K562 (cell line): Measurements from ENCODE around the gene SON. TPM values are rescaled to one million over a fixed set of nuclear protein-coding genes. Genes with fewer than 3 reads are reported as not detected.

Experiments
- E2F5 ChIP-seq: sonication (generic); formaldehyde crosslinking; IDR thresholded peaks from 2 replicates; pipeline ENCODE4 v1.8.0; 2022; ENCODE audit warnings: mild to moderate bottlenecking, missing genetic modification reagents
- FOXK2 ChIP-seq, 2 experiments: fragments of 450-650 bp; IDR thresholded peaks in 1 of 2; conservative IDR thresholded peaks in 1 of 2; 2 replicates each; pipeline ENCODE4 v1.6.1; 2016; ENCODE audit warnings: low read depth in 2 of 2, mild to moderate bottlenecking in 1 of 2
- MEF2D ChIP-seq: conservative IDR thresholded peaks from 2 replicates; pipeline ENCODE4 v1.6.1; 2016; ENCODE audit warnings: low read depth, missing genetic modification characterization, missing compliant biosample characterization
- NFRKB ChIP-seq: fragments of 450-650 bp; IDR thresholded peaks from 2 replicates; pipeline ENCODE4 v1.6.1; 2016; ENCODE audit warnings: low read depth
- POLR2H ChIP-seq: IDR thresholded peaks from 2 replicates; pipeline ENCODE4 v1.6.1; 2016; ENCODE audit warnings: missing genetic modification characterization, low read depth, mild to moderate bottlenecking, control low read depth, missing compliant biosample characterization, moderate library complexity
- PRDM10 ChIP-seq: fragments of 450-650 bp; IDR thresholded peaks from 2 replicates; pipeline ENCODE4 v1.6.1; 2018; ENCODE audit not compliant: partially characterized antibody
- TAF1 ChIP-seq: IDR thresholded peaks from 2 replicates; pipeline ENCODE4 v1.6.1; 2011; ENCODE audit warnings: mild to moderate bottlenecking, low read length, moderate library complexity; ENCODE audit not compliant: insufficient read depth, control insufficient read depth, severe bottlenecking; ENCODE audit errors: extremely low read depth
- THRB ChIP-seq: fragments of 450-650 bp; formaldehyde crosslinking; conservative IDR thresholded peaks from 2 replicates; pipeline ENCODE4 v1.4.0; 2022; ENCODE audit warnings: mild to moderate bottlenecking, missing genetic modification characterization
- XRCC5 ChIP-seq: fragments of 200-400 bp; formaldehyde crosslinking; IDR thresholded peaks from 2 replicates; pipeline ENCODE4 v1.6.1; 2017; ENCODE audit warnings: low read depth, mild to moderate bottlenecking, low read length
- YBX1 ChIP-seq: fragments of 450-650 bp; IDR thresholded peaks from 2 replicates; pipeline ENCODE4 v1.7.1; 2016; ENCODE audit warnings: mild to moderate bottlenecking
- ZBTB7A ChIP-seq: IDR thresholded peaks from 2 replicates; pipeline ENCODE4 v1.6.1; 2011; ENCODE audit warnings: low read depth, mild to moderate bottlenecking, low read length, moderate library complexity, borderline replicate concordance; ENCODE audit not compliant: control insufficient read depth
- ZFP1 ChIP-seq: fragments of 450-650 bp; formaldehyde crosslinking; IDR thresholded peaks from 2 replicates; pipeline ENCODE4 v1.4.0; 2020; ENCODE audit warnings: mild to moderate bottlenecking, mixed read lengths
- ZNF232 ChIP-seq: sonication (generic); formaldehyde crosslinking; IDR thresholded peaks from 2 replicates; pipeline ENCODE4 v1.8.0; 2022; ENCODE audit warnings: mild to moderate bottlenecking, missing genetic modification reagents
- ZNF311 ChIP-seq: fragments of 250-450 bp; sonication (Bioruptor Pico); IDR thresholded peaks from 2 replicates; pipeline ENCODE4 v1.4.0; 2020; ENCODE audit warnings: mild to moderate bottlenecking, moderate library complexity
- ZNF354B ChIP-seq: fragments of 250-450 bp; sonication (Bioruptor Pico); IDR thresholded peaks from 2 replicates; pipeline ENCODE4 v1.4.0; 2020
- ZNF655 ChIP-seq: fragments of 250-450 bp; sonication (Bioruptor Pico); IDR thresholded peaks from 2 replicates; pipeline ENCODE4 v1.5.0; 2021
- polyA plus RNA-seq, 8 experiments: library from polyadenylated mRNA; depleted of rRNA in 4 of 8; stranded (reverse) in 5 of 8; unstranded in 3 of 8; fragments of >200 nt; fragmentation: Nextera tagmentation in 2 of 8; fragmentation: Illumina TruSeq in 1 of 8; extraction: Ambion mirVana in 2 of 8; extraction: Trizol in 1 of 8; gene quantifications; 2 replicates each; pipeline versions ENCODE4 v1.2.1 to v1.2.3, GENCODE V29; 2011 to 2014; ENCODE audit warnings: inconsistent platforms in 1 of 8, missing spikeins in 1 of 8
- total RNA-seq, 7 experiments: library from RNA; depleted of rRNA in 6 of 7; stranded (reverse); fragments of >200 nt in 6 of 7; fragmentation: Illumina TruSeq in 2 of 7; extraction: Trizol in 2 of 7; gene quantifications; 2 replicates each; pipeline versions ENCODE4 v1.2.1 to v1.2.3, GENCODE V29; 2011 to 2021; ENCODE audit warnings: low replicate concordance in 1 of 7

Gene SON
- total and polyA plus RNA-seq, 9 of the 15 experiments (the other 6 are each of a cell fraction or from before 2014, with no cell fraction given) = 105 to 742 (median 187) TPM

GRCh38 chr21:33588485-33589335 is 45.9 kb downstream of the SON start, which contains the start of gene DONSON (continued):
- TF ChIP-seq THRB (CRISPR knock-in tag) (0 out of 2 replicates have a peak, but pooled peaks have one; percentile 5), TAF1 (peak; percentile 72), E2F5 (CRISPR knock-in tag) (no peak), YBX1 (no peak), MEF2D (tag) (no peak), NFRKB (no peak; the same call in 1 of the 2 replicates), POLR2H (peak; percentile 55), ZNF354B (CRISPR knock-in tag) (no peak), ZFP1 (CRISPR knock-in tag) (no peak), ZNF311 (CRISPR knock-in tag) (no peak), ZNF655 (CRISPR knock-in tag) (peak; percentile 53; the same call in 1 of the 2 replicates), XRCC5 (no peak), ZNF232 (CRISPR knock-in tag) (0 out of 2 replicates have a peak, but pooled peaks have one; percentile 21), ZBTB7A (peak; percentile 87), PRDM10 (no peak), FOXK2 (conservative IDR thresholded peaks at IDR 0.05 in 1 of 2, IDR thresholded peaks at IDR 0.05 in 1 of 2; ENCODE audit: low read depth in 2 of 2) (no peak)
